Measurements from ENCODE around the gene FNDC3B.

FNDC3B gene

GRCh38 chr3:172084871-172085556 is 45.6 kb downstream of the FNDC3B start:
- TF ChIP-seq FOXP2 (optimal IDR thresholded peaks at IDR 0.05; ENCODE audit: borderline replicate concordance, extremely low read depth, extremely low read length, insufficient read depth) (no peak), POLR2AphosphoS5 (IDR thresholded peaks at IDR 0.05; ENCODE audit: low read depth, low read length) (no peak), TAF1 (IDR thresholded peaks at IDR 0.05; ENCODE audit: borderline replicate concordance, insufficient read depth, low read length) (no peak), SIN3A (IDR thresholded peaks at IDR 0.05; ENCODE audit: borderline replicate concordance, insufficient read depth, low read length) (no peak), REST (IDR thresholded peaks at IDR 0.05; ENCODE audit: insufficient read depth in 1 of 2, low read depth in 2 of 2, low read length in 2 of 2) (no peak)

GRCh38 chr3:172085557-172085895 is 46.1 kb downstream of the FNDC3B start:
- TF ChIP-seq POLR2AphosphoS5 (IDR thresholded peaks at IDR 0.05; ENCODE audit: low read depth, low read length) (no peak), SIN3A (IDR thresholded peaks at IDR 0.05; ENCODE audit: borderline replicate concordance, insufficient read depth, low read length) (no peak), FOXP2 (optimal IDR thresholded peaks at IDR 0.05; ENCODE audit: borderline replicate concordance, extremely low read depth, extremely low read length, insufficient read depth) (no peak), REST (IDR thresholded peaks at IDR 0.05; ENCODE audit: insufficient read depth in 1 of 2, low read depth in 2 of 2, low read length in 2 of 2) (no peak), TAF1 (IDR thresholded peaks at IDR 0.05; ENCODE audit: borderline replicate concordance, insufficient read depth, low read length) (no peak)

- no peak for TF ChIP-seq POLR2AphosphoS5 (IDR thresholded peaks at IDR 0.05; ENCODE audit: low read depth, low read length)
- no peak for TF ChIP-seq TAF1 (IDR thresholded peaks at IDR 0.05; ENCODE audit: borderline replicate concordance, insufficient read depth, low read length)
- no peak for TF ChIP-seq FOXP2 (optimal IDR thresholded peaks at IDR 0.05; ENCODE audit: borderline replicate concordance, extremely low read depth, extremely low read length, insufficient read depth)
- no peak for TF ChIP-seq SIN3A (IDR thresholded peaks at IDR 0.05; ENCODE audit: borderline replicate concordance, insufficient read depth, low read length)
Measured at GRCh38 chr3:172086071-172086470, 46.7 kb downstream of the FNDC3B start.

GRCh38 chr3:172087198-172087597 is 47.8 kb downstream of the FNDC3B start:
- TF ChIP-seq TAF1 (IDR thresholded peaks at IDR 0.05; ENCODE audit: borderline replicate concordance, insufficient read depth, low read length) (no peak), FOXP2 (optimal IDR thresholded peaks at IDR 0.05; ENCODE audit: borderline replicate concordance, extremely low read depth, extremely low read length, insufficient read depth) (no peak), POLR2AphosphoS5 (IDR thresholded peaks at IDR 0.05; ENCODE audit: low read depth, low read length) (no peak), REST (IDR thresholded peaks at IDR 0.05; ENCODE audit: insufficient read depth in 1 of 2, low read depth in 2 of 2, low read length in 2 of 2) (no peak), SIN3A (IDR thresholded peaks at IDR 0.05; ENCODE audit: borderline replicate concordance, insufficient read depth, low read length) (no peak)

GRCh38 chr3:172087602-172088580 is 48.5 kb downstream of the FNDC3B start:
- no peak for TF ChIP-seq REST (IDR thresholded peaks at IDR 0.05; ENCODE audit: insufficient read depth in 1 of 2, low read depth in 2 of 2, low read length in 2 of 2)
- no peak for TF ChIP-seq SIN3A (IDR thresholded peaks at IDR 0.05; ENCODE audit: borderline replicate concordance, insufficient read depth, low read length)
- TF ChIP-seq TAF1 (IDR thresholded peaks at IDR 0.05; ENCODE audit: borderline replicate concordance, insufficient read depth, low read length), result no peak
- TF ChIP-seq POLR2AphosphoS5 (IDR thresholded peaks at IDR 0.05; ENCODE audit: low read depth, low read length), result no peak
- no peak for TF ChIP-seq FOXP2 (optimal IDR thresholded peaks at IDR 0.05; ENCODE audit: borderline replicate concordance, extremely low read depth, extremely low read length, insufficient read depth)

All from PFSK-1 (cell line).